ENCODE results near the gene SCFD2. TPM values are rescaled to one million over a fixed set of nuclear protein-coding genes. Genes with fewer than 3 reads are reported as not detected.

Gene SCFD2
- total RNA-seq, 2 experiments from 2014 or later = 21.6 to 22.5 TPM

DNA sequence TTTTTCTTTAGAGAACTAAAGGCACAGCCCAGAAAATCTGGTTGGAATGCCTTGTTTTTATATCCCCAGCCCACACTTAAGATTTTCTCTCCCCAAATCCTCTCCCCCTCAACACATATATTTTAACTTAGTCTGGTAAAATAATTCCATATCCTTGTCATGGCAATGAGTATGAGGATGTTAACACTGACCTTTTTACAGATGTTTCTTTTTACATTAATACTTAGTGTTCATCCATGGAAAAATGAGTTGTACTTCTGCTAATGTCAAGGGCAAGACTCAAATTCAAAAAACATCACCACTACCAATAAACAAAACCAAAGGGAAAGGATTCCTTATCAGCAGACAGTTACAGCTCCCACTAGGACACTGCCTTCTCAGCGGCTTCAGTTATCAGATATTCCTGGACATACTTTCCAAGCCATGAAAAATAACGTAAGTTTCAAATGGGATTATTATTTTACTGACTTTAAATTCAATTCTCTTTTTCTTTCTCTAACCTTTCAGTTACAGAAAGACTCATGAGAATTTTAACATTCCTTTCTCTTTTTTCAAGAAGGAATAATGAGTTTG lies 420.4 kb downstream of the SCFD2 start:
- H3K27ac Mint-ChIP-seq = no peak overlapping the region
- H3K27me3 Mint-ChIP-seq = no peaks in the 10 kb centered on the region
- no peaks in the 10 kb centered on the region for H3K4me1 Mint-ChIP-seq

DNA sequence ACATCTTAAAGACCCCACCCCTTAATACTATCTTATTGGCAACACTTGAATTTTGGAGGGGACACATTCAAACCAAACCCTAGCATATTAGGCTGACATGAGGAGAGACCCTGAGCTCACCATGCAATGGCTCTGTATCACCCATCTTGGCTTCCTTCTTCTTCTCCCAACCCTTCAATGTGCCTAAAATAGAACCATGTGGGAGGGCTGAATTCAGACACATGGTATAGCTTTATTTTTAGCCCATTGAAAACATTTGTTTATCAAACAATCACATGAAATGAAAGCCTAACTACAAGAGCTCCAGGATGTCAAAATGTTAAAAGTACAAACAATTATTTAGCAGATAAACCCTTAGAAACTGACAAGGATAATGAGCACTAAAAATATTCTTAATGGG lies 422.2 kb downstream of the SCFD2 start:
- Mint-ChIP-seq H3K4me1 (no peaks in the 10 kb centered on the region), H3K36me3 (ENCODE audit: low read depth) (peaks cover 2% of the 10 kb centered on the region), H3K4me3 (no peak overlapping the region), H3K27me3 (no peaks in the 10 kb centered on the region), H3K27ac (no peak overlapping the region), H3K9me3 (ENCODE audit: low read depth) (no peaks in the 10 kb centered on the region)
- CTCF ChIA-PET = interaction anchor here (1.1 to 1.6 kb wide), 3 partner anchors 8 to 60 kb away, joined by 3 to 7 read pairs (median 3); no protein-coding TSS in a partner anchor
- POLR2A ChIA-PET = no interaction called here
- intact Hi-C loops (cut with DNase I, micrococcal nuclease) = no loop called here
- DNase-seq (no peak), ATAC-seq (no peak)

More for the DNA sequence above, 420.4 kb downstream of the SCFD2 start:
- intact Hi-C loops (cut with DNase I, micrococcal nuclease) = no loop called here
- ChIA-PET POLR2A (no interaction called here), CTCF (no interaction called here)
- H3K36me3 Mint-ChIP-seq (ENCODE audit: low read depth) = peaks cover 3% of the 10 kb centered on the region
- ATAC-seq (no peak), DNase-seq (no peak)
- H3K9me3 Mint-ChIP-seq (ENCODE audit: low read depth) = no peaks in the 10 kb centered on the region
- no peak overlapping the region for H3K4me3 Mint-ChIP-seq

DNA sequence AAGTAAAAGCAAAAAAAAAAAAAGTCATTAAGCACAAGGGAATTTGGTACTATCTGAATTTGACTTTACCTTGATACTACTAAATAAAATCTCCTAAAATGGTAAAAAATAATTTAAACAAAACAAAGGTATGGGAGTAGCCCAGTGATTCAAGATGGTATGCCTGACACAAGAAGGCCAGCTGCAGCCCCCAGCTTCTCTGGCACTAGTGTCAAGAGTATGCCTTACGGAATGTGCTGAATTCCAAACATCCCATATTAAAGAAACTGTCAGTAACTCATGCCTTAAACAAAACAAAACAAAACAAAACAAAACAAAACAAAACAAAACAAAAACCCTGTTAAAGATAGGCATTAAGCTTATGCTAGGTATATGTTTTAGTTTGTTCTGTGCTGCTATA lies 422.9 kb downstream of the SCFD2 start:
- intact Hi-C loops (cut with DNase I, micrococcal nuclease) = no loop called here
- no peak for ATAC-seq

DNA sequence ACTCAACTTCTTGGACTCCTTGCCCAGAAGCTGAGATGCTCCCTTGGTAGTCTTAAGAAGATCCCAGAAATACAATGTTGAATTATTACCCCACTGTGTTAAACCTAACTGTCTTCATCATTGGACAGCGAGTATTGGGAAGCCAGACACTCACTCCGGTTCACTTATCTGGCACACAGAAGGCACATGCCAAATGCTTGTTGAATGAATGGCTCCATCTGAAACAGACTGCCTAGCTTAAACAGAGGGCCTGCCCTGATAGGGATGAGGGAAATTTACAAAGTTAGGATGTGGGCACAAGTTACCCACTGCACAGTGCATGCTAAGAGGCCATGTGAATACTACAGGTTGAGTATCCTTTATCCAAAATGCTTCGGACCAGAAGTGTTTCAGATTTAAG lies 424.4 kb downstream of the SCFD2 start:
- Mint-ChIP-seq H3K4me3 (no peak overlapping the region), H3K36me3 (ENCODE audit: low read depth) (peaks cover 13% of the 10 kb centered on the region), H3K27me3 (no peaks in the 10 kb centered on the region), H3K27ac (no peak overlapping the region), H3K4me1 (no peaks in the 10 kb centered on the region), H3K9me3 (ENCODE audit: low read depth) (no peaks in the 10 kb centered on the region)
- no peak for ATAC-seq
- CTCF ChIA-PET = interaction anchor here (0.6 to 1.1 kb wide), 2 partner anchors 8 to 223 kb away, joined by 3 read pairs; no protein-coding TSS in a partner anchor
- DNase-seq = no peak
- POLR2A ChIA-PET = no interaction called here
- intact Hi-C loops (cut with DNase I, micrococcal nuclease) = no loop called here

More for the DNA sequence above, 422.9 kb downstream of the SCFD2 start:
- Mint-ChIP-seq H3K4me1 (no peaks in the 10 kb centered on the region), H3K9me3 (ENCODE audit: low read depth) (no peaks in the 10 kb centered on the region), H3K4me3 (no peak overlapping the region), H3K36me3 (ENCODE audit: low read depth) (peaks cover 2% of the 10 kb centered on the region), H3K27me3 (no peaks in the 10 kb centered on the region), H3K27ac (no peak overlapping the region)
- POLR2A ChIA-PET = no interaction called here
- CTCF ChIA-PET = interaction anchor here (1.1 to 1.4 kb wide), 2 partner anchors 9 to 68 kb away, joined by 3 to 7 read pairs; no protein-coding TSS in a partner anchor
- no peak for DNase-seq

GRCh38 chr4:52939739-52940138 lies 426.1 kb downstream of the SCFD2 start:
- DNase-seq = no peak
- intact Hi-C loops (cut with DNase I, micrococcal nuclease) = no loop called here
- POLR2A ChIA-PET = interaction anchor here (0.7 kb wide), 1 partner anchor 64 kb away, joined by 7 read pairs; no protein-coding TSS in a partner anchor
- Mint-ChIP-seq H3K4me3 (no peak overlapping the region), H3K27ac (no peak overlapping the region), H3K27me3 (no peaks in the 10 kb centered on the region), H3K9me3 (ENCODE audit: low read depth) (no peaks in the 10 kb centered on the region), H3K4me1 (no peaks in the 10 kb centered on the region), H3K36me3 (ENCODE audit: low read depth) (peaks cover 13% of the 10 kb centered on the region)
- no peak for ATAC-seq
- CTCF ChIA-PET = interaction anchor here (0.7 to 1.2 kb wide), 3 partner anchors 15 to 28 kb away, joined by 3 read pairs; no protein-coding TSS in a partner anchor

- DNase-seq (no peak), ATAC-seq (no peak)
- Mint-ChIP-seq H3K4me1 (no peaks in the 10 kb centered on the region), H3K36me3 (ENCODE audit: low read depth) (peaks cover 13% of the 10 kb centered on the region), H3K27ac (no peak overlapping the region), H3K4me3 (no peak overlapping the region), H3K27me3 (no peaks in the 10 kb centered on the region), H3K9me3 (ENCODE audit: low read depth) (no peaks in the 10 kb centered on the region)
- ChIA-PET CTCF (interaction anchor here (0.7 to 1.2 kb wide), 2 partner anchors 28 kb away, joined by 3 read pairs; no protein-coding TSS in a partner anchor), POLR2A (interaction anchor here (0.7 kb wide), 1 partner anchor 63 kb away, joined by 7 read pairs; no protein-coding TSS in a partner anchor)
- intact Hi-C loops (cut with DNase I, micrococcal nuclease) = no loop called here
Observed at GRCh38 chr4:52939325-52939724, 426.5 kb downstream of the SCFD2 start.

GRCh38 chr4:52937829-52938228 lies 428.0 kb downstream of the SCFD2 start:
- ATAC-seq (no peak), DNase-seq (no peak)
- Mint-ChIP-seq H3K27me3 (no peaks in the 10 kb centered on the region), H3K4me1 (peaks cover 1% of the 10 kb centered on the region), H3K36me3 (ENCODE audit: low read depth) (peaks cover 13% of the 10 kb centered on the region), H3K27ac (no peak overlapping the region), H3K4me3 (no peak overlapping the region), H3K9me3 (ENCODE audit: low read depth) (no peaks in the 10 kb centered on the region)
- intact Hi-C loops (cut with DNase I, micrococcal nuclease) = no loop called here
- POLR2A ChIA-PET = no interaction called here
- CTCF ChIA-PET = interaction anchor here (1.1 kb wide), 1 partner anchor 45 kb away, joined by 3 read pairs; no protein-coding TSS in a partner anchor

DNA sequence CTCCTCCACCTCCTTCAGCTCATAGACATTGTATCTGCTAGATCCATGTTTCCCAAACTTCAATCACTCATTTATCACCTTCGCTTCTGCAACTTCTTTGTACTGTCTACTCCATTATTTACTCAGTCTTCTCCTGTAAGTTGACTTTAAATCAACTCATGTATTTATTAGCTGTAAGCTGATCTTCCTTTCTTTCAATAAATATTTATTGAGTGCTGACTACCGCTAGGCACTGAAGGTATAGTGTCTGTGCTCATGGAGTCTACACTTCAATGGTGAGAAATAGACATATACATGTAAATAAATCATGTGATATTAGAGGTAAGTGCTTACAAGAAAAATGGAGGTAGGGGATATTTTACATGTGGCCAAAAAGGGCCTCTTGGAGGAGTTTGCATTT lies 429.1 kb downstream of the SCFD2 start:
- Mint-ChIP-seq H3K36me3 (ENCODE audit: low read depth) (peaks cover 13% of the 10 kb centered on the region), H3K9me3 (ENCODE audit: low read depth) (no peaks in the 10 kb centered on the region), H3K27me3 (no peaks in the 10 kb centered on the region), H3K4me1 (peaks cover 1% of the 10 kb centered on the region), H3K27ac (no peak overlapping the region), H3K4me3 (no peak overlapping the region)
- DNase-seq (no peak), ATAC-seq (no peak)
- CTCF ChIA-PET = interaction anchor here (1.4 kb wide), 1 partner anchor 391 kb away, joined by 3 read pairs; no protein-coding TSS in a partner anchor
- intact Hi-C loops (cut with DNase I, micrococcal nuclease) = no loop called here
- POLR2A ChIA-PET = no interaction called here

GRCh38 chr4:52935317-52935716 lies 430.5 kb downstream of the SCFD2 start:
- ATAC-seq = no peak
- Mint-ChIP-seq H3K27me3 (no peaks in the 10 kb centered on the region), H3K27ac (no peak overlapping the region), H3K4me1 (peaks cover 1% of the 10 kb centered on the region), H3K4me3 (no peak overlapping the region), H3K36me3 (ENCODE audit: low read depth) (peaks cover 13% of the 10 kb centered on the region), H3K9me3 (ENCODE audit: low read depth) (no peaks in the 10 kb centered on the region)
- ChIA-PET POLR2A (no interaction called here), CTCF (no interaction called here)
- no peak for DNase-seq
- intact Hi-C loops (cut with DNase I, micrococcal nuclease) = no loop called here

DNA sequence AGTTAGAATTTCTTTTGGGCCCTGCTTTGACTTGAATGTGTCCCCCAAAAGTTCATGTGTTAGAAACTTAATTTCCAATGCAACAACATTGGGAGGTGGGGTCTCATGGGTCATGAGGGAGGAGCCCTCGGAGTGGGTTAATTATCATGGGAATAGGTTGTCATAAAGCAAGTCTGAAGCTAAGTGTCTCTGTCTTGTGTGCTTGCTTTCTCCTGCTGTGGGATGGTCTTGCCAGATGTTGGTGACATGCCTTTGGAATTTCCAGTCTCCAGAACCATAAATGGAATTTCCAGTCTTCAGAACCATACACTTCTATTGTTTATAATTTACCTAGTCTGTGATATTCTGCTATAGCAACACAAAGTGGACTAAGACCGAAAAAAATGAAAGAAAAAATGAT lies 432.1 kb downstream of the SCFD2 start:
- intact Hi-C loops (cut with DNase I, micrococcal nuclease) = no loop called here
- H3K9me3 Mint-ChIP-seq (ENCODE audit: low read depth) = no peaks in the 10 kb centered on the region
- ATAC-seq (no peak), DNase-seq (no peak)
- peaks cover 1% of the 10 kb centered on the region for H3K4me1 Mint-ChIP-seq
- CTCF ChIA-PET = interaction anchor here (1.1 kb wide), 1 partner anchor 8 kb away, joined by 3 read pairs; no protein-coding TSS in a partner anchor
- POLR2A ChIA-PET = no interaction called here
- no peak overlapping the region for H3K27ac Mint-ChIP-seq
- H3K27me3 Mint-ChIP-seq = no peaks in the 10 kb centered on the region
- H3K4me3 Mint-ChIP-seq = no peak overlapping the region
- peaks cover 11% of the 10 kb centered on the region for H3K36me3 Mint-ChIP-seq (ENCODE audit: low read depth)

GRCh38 chr4:52932591-52933470 lies 433.0 kb downstream of the SCFD2 start:
- ChIA-PET CTCF (interaction anchor here (1.1 kb wide), 1 partner anchor 9 kb away, joined by 3 read pairs; no protein-coding TSS in a partner anchor), POLR2A (no interaction called here)
- no peaks in the 10 kb centered on the region for H3K9me3 Mint-ChIP-seq (ENCODE audit: low read depth)
- H3K36me3 Mint-ChIP-seq (ENCODE audit: low read depth) = peaks cover 11% of the 10 kb centered on the region
- peaks cover 1% of the 10 kb centered on the region for H3K4me1 Mint-ChIP-seq
- H3K4me3 Mint-ChIP-seq = no peak overlapping the region
- ATAC-seq (no peak), DNase-seq (no peak)
- no peak overlapping the region for H3K27ac Mint-ChIP-seq
- intact Hi-C loops (cut with DNase I, micrococcal nuclease) = no loop called here
- no peaks in the 10 kb centered on the region for H3K27me3 Mint-ChIP-seq
